ENCODE results near the gene CSH2.

The CSH2 gene

DNA sequence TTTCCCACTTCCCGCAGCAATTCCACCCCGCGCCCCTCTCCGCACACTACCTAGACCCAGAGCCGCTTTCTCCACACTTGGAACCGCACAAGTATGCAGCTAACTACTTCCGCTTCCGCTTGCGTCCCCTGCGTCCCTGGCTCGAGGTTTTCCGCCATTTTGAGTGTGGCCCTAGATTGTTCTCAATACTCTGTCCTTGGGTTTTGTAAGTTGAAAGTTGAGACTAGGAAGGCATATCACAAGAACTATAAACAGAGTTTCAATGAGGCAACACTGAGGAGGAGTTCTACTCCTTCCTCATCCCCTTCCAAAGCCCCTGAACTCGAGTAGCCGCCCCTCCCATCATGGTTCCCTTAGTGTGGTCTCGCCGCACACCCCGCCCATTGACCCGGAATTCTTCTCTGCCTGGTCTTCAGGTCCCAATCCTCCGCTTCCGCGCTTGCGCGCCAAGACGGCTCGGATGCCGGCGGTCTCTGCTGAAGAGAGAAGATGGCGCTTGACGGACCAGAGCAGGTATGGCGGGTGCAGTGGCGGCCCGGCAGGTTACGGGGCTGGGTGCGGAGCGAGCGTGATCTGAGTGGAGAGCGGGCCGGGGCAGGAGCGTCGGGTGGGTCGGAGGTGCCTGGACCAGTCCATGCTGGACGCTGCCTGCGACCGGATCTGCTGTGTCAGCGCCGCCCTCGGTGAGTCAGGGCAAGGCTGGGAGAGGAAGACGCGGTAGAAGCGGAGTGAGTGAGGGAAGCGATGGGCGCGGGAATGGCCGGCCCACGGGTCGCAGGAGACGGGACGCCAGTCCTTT, 46.3 kb downstream of the CSH2 start, which contains the start of the genes FTSJ3 and PSMC5 (continued):
- TF ChIP-seq, protein P1, sequence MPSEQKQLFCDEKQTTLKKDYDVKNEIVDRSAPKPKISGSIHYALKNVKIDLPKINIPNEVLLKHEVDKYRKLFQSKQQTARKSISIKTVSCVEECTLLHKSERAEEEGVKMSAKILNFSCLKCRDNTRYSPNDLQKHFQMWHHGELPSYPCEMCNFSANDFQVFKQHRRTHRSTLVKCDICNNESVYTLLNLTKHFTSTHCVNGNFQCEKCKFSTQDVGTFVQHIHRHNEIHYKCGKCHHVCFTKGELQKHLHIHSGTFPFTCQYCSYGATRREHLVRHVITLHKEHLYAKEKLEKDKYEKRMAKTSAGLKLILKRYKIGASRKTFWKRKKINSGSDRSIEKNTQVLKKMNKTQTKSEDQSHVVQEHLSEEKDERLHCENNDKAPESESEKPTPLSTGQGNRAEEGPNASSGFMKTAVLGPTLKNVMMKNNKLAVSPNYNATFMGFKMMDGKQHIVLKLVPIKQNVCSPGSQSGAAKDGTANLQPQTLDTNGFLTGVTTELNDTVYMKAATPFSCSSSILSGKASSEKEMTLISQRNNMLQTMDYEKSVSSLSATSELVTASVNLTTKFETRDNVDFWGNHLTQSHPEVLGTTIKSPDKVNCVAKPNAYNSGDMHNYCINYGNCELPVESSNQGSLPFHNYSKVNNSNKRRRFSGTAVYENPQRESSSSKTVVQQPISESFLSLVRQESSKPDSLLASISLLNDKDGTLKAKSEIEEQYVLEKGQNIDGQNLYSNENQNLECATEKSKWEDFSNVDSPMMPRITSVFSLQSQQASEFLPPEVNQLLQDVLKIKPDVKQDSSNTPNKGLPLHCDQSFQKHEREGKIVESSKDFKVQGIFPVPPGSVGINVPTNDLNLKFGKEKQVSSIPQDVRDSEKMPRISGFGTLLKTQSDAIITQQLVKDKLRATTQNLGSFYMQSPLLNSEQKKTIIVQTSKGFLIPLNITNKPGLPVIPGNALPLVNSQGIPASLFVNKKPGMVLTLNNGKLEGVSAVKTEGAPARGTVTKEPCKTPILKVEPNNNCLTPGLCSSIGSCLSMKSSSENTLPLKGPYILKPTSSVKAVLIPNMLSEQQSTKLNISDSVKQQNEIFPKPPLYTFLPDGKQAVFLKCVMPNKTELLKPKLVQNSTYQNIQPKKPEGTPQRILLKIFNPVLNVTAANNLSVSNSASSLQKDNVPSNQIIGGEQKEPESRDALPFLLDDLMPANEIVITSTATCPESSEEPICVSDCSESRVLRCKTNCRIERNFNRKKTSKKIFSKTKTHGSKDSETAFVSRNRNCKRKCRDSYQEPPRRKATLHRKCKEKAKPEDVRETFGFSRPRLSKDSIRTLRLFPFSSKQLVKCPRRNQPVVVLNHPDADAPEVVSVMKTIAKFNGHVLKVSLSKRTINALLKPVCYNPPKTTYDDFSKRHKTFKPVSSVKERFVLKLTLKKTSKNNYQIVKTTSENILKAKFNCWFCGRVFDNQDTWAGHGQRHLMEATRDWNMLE (tag by site-specific recombination; conservative IDR thresholded peaks at IDR 0.05; ENCODE audit: low read depth) = peak; percentile 98
- peak; percentile 60; the same call in 1 of the 2 replicates for TF ChIP-seq SP7 (tag by site-specific recombination; IDR thresholded peaks at IDR 0.05)
- TF ChIP-seq ZNF404 (tag by site-specific recombination; IDR thresholded peaks at IDR 0.05) = no peak
- peak; percentile 93 for TF ChIP-seq ZBTB17 (tag by site-specific recombination; IDR thresholded peaks at IDR 0.05)
- no peak for TF ChIP-seq ZNF423 (tag by site-specific recombination; IDR thresholded peaks at IDR 0.05)
- TF ChIP-seq HOXA7 (CRISPR knock-in tag; IDR thresholded peaks at IDR 0.05; ENCODE audit: borderline replicate concordance) = no peak
- TF ChIP-seq ZNF302 (tag by site-specific recombination; IDR thresholded peaks at IDR 0.05; ENCODE audit: low read depth) = no peak
- TF ChIP-seq ZNF585B (tag by site-specific recombination; IDR thresholded peaks at IDR 0.05) = no peak
- TF ChIP-seq SCRT1 (tag by site-specific recombination; IDR thresholded peaks at IDR 0.05; ENCODE audit: borderline replicate concordance) = no peak
- TF ChIP-seq ZNF16 (tag by site-specific recombination; IDR thresholded peaks at IDR 0.05; ENCODE audit: low read depth) = no peak
- TF ChIP-seq ZSCAN30 (tag by site-specific recombination; IDR thresholded peaks at IDR 0.05) = 0 out of 2 replicates have a peak, but pooled peaks have one; percentile 9
- no peak for TF ChIP-seq ZNF785 (tag by site-specific recombination; IDR thresholded peaks at IDR 0.05)
- no peak for TF ChIP-seq ZNF830 (tag by site-specific recombination; IDR thresholded peaks at IDR 0.05; ENCODE audit: low read depth)

DNA sequence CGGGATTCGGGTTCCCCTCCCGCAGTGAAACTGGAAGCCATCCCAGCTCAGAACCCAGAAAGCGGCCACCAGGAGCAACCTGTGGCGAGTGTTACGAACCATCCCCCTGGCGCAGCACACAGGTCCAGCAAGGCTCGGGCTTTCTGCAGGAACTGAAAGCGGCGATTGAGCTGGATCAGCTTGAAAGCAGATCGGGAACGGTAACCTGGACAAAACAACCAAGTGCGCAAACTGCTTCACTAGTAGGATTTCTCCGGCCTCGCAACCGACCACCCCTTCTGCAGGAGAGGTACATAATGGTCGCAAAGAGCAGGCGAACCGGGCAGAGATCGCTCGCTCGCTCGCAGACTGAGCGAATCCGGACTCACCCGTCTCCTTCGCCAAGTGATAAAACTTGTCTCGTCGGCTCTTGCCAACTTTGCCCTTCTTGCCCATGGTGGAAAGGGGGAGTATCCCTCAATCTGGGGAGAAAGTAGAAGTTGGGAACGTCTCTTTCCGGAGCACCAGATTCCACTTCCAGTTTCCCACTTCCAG, 46.9 kb downstream of the CSH2 start:
- Histone ChIP-seq H3K4me1 (ENCODE audit: control insufficient read depth, insufficient read depth, low read length) (peaks cover 3% of the 10 kb centered on the region; the same call in 1 of the 2 replicates), H3K9me3 (ENCODE audit: control insufficient read depth, insufficient read depth, low read depth, low read length) (no peaks in the 10 kb centered on the region), H3K4me3 (ENCODE audit: low read depth, low read length) (peak overlapping the region; percentile 74), H3K27ac (ENCODE audit: extremely low read depth, low read depth, low read length) (peak overlapping the region; percentile 87), H3K36me3 (ENCODE audit: control insufficient read depth in 2 of 2, insufficient read depth in 1 of 2, low read length in 2 of 2) (peaks cover 39 to 78% of the 10 kb centered on the region in 2 experiments)
- POLR2A ChIA-PET = interaction anchor here (0.7 to 7.2 kb wide), 12 partner anchors 8 to 205 kb away, joined by 3 to 65 read pairs (median 4); partner anchors contain the start of genes CCDC47, DDX42, MAP3K3 and SMARCD2
- CTCF ChIA-PET = interaction anchor here (0.7 kb wide), 3 partner anchors 9 to 858 kb away, joined by 3 read pairs; no protein-coding TSS in a partner anchor
- TF ChIP-seq ZFP69B (tag by site-specific recombination; IDR thresholded peaks at IDR 0.05) = no peak
- TF ChIP-seq ZNF600 (tag by site-specific recombination; IDR thresholded peaks at IDR 0.05) = peak; percentile 86; the same call in 1 of the 2 replicates
- TF ChIP-seq, protein P2, sequence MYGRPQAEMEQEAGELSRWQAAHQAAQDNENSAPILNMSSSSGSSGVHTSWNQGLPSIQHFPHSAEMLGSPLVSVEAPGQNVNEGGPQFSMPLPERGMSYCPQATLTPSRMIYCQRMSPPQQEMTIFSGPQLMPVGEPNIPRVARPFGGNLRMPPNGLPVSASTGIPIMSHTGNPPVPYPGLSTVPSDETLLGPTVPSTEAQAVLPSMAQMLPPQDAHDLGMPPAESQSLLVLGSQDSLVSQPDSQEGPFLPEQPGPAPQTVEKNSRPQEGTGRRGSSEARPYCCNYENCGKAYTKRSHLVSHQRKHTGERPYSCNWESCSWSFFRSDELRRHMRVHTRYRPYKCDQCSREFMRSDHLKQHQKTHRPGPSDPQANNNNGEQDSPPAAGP (tag by site-specific recombination; IDR thresholded peaks at IDR 0.05) = no peak
- TF ChIP-seq, protein P3, sequence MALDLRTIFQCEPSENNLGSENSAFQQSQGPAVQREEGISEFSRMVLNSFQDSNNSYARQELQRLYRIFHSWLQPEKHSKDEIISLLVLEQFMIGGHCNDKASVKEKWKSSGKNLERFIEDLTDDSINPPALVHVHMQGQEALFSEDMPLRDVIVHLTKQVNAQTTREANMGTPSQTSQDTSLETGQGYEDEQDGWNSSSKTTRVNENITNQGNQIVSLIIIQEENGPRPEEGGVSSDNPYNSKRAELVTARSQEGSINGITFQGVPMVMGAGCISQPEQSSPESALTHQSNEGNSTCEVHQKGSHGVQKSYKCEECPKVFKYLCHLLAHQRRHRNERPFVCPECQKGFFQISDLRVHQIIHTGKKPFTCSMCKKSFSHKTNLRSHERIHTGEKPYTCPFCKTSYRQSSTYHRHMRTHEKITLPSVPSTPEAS (tag by site-specific recombination; IDR thresholded peaks at IDR 0.05) = no peak
- TF ChIP-seq ZNF350 (tag by site-specific recombination; IDR thresholded peaks at IDR 0.05) = no peak
- TF ChIP-seq KLF8 (tag by site-specific recombination; IDR thresholded peaks at IDR 0.05) = no peak
- no peak for TF ChIP-seq ZNF16 (tag by site-specific recombination; IDR thresholded peaks at IDR 0.05; ENCODE audit: low read depth)
- no peak for TF ChIP-seq ZNF426 (tag by site-specific recombination; IDR thresholded peaks at IDR 0.05)
- no peak for TF ChIP-seq ZNF311 (tag by site-specific recombination; IDR thresholded peaks at IDR 0.05; ENCODE audit: borderline replicate concordance)
- TF ChIP-seq WT1 (tag by site-specific recombination; IDR thresholded peaks at IDR 0.05) = no peak
- TF ChIP-seq ZNF394 (tag by site-specific recombination; IDR thresholded peaks at IDR 0.05; ENCODE audit: borderline replicate concordance) = 0 out of 2 replicates have a peak, but pooled peaks have one; percentile 18
- TF ChIP-seq ZNF138 (tag by site-specific recombination; IDR thresholded peaks at IDR 0.05; ENCODE audit: borderline replicate concordance) = no peak
- TF ChIP-seq OSR2 (tag by site-specific recombination; IDR thresholded peaks at IDR 0.05) = no peak
- TF ChIP-seq BCL11B (tag by site-specific recombination; IDR thresholded peaks at IDR 0.05; ENCODE audit: low read depth) = no peak
- TF ChIP-seq GLIS1 (tag by site-specific recombination; IDR thresholded peaks at IDR 0.05) = peak; percentile 54; the same call in 1 of the 2 replicates
- no peak for TF ChIP-seq MZF1 (tag by site-specific recombination; IDR thresholded peaks at IDR 0.05; ENCODE audit: borderline replicate concordance)
- peak; percentile 27 for TF ChIP-seq ZNF335 (tag by site-specific recombination; conservative IDR thresholded peaks at IDR 0.05)
- no peak for TF ChIP-seq ZNF621 (tag by site-specific recombination; IDR thresholded peaks at IDR 0.05)

All from HEK293 (cell line).